Sigmoid colon (tissue), 4 donors: Measurements from ENCODE around the gene OR52E5.

Source experiments
- EP300 ChIP-seq, 4 donors: sonication (generic); formaldehyde crosslinking; IDR thresholded peaks; one replicate each; pipeline ENCODE4 v1.6.1; 2017; ENCODE audit warnings: antibody characterized with exemption in 4 of 4
- POLR2A ChIP-seq, 2 donors: fragments of 450-650 bp; IDR thresholded peaks; one replicate each; pipeline ENCODE4 v1.6.1; 2016; ENCODE audit warnings: antibody characterized with exemption in 2 of 2, mild to moderate bottlenecking in 2 of 2, moderate library complexity in 2 of 2
- POLR2AphosphoS5 ChIP-seq, 4 donors: sonication (generic); formaldehyde crosslinking; IDR thresholded peaks; one replicate each; pipeline ENCODE4 v1.6.1; 2017; ENCODE audit warnings: antibody characterized with exemption in 4 of 4
- TF ChIP-seq, protein P1 (sequence below), 4 experiments: fragments of 450-650 bp in 3 of 4; fragments of 200-600 bp in 1 of 4; IDR thresholded peaks; one replicate each; pipeline ENCODE4 v1.5.1; 2016 to 2019; ENCODE audit warnings: antibody characterized with exemption in 4 of 4, mild to moderate bottlenecking in 3 of 4, moderate library complexity in 2 of 4

DNA sequence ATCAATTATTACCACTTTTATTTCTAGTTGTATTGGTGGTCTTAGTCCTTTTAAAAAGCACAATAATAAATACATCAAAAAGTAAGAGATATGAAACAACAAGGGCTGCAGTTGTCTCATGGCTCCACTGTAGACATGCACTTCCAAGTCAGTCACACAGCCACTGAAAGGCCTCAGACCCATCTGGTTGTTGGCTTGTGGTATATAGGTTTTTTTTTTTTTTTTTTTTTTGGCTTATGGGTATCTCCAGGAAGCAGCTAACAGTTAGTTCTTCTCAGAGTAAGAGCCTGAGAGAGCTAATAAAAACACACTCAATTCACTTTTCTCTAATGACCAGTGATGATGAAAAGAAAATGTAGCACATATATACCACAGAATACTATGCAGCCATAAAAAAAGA, 45.3 kb upstream of the OR52E5 start:
- TF ChIP-seq, protein P1, sequence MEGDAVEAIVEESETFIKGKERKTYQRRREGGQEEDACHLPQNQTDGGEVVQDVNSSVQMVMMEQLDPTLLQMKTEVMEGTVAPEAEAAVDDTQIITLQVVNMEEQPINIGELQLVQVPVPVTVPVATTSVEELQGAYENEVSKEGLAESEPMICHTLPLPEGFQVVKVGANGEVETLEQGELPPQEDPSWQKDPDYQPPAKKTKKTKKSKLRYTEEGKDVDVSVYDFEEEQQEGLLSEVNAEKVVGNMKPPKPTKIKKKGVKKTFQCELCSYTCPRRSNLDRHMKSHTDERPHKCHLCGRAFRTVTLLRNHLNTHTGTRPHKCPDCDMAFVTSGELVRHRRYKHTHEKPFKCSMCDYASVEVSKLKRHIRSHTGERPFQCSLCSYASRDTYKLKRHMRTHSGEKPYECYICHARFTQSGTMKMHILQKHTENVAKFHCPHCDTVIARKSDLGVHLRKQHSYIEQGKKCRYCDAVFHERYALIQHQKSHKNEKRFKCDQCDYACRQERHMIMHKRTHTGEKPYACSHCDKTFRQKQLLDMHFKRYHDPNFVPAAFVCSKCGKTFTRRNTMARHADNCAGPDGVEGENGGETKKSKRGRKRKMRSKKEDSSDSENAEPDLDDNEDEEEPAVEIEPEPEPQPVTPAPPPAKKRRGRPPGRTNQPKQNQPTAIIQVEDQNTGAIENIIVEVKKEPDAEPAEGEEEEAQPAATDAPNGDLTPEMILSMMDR (IDR thresholded peaks at IDR 0.05), result no peak
- TF ChIP-seq EP300 (IDR thresholded peaks at IDR 0.05) (no peak), POLR2A (IDR thresholded peaks at IDR 0.05) (no peak), POLR2AphosphoS5 (IDR thresholded peaks at IDR 0.05) (no peak)
